Stimulated activated naive B cell treated with anti-CD40 and anti-IgM and Interleukin-4, amounts not matched to agents 10 μg/mL and 1 μg/mL and 100 μg/mL, for 72 hours (primary cell): ENCODE data around the gene TMEM129.

Experiments used
- ATAC-seq, 2 donors: fragments of 150-1000 bp; cut with Tn5 transposase; replicated peaks; 2 replicates each; pipeline ENCODE4 v1.10.0; 2021; ENCODE audit warnings: moderate library complexity in 1 of 2
- DNase-seq: peaks from one replicate; pipeline ENCODE4 v3.0.0; 2021
- H3K27ac Mint-ChIP-seq: one replicate; pipeline ENCODE4 v1.8.0; 2022; ENCODE audit warnings: mild to moderate bottlenecking, mixed read lengths
- H3K27me3 Mint-ChIP-seq, 2 donors: one replicate each; pipeline ENCODE4 v1.8.0; 2022; ENCODE audit warnings: mixed read lengths in 2 of 2
- H3K36me3 Mint-ChIP-seq, 2 donors: one replicate each; pipeline ENCODE4 v1.8.0; 2022; ENCODE audit warnings: mixed read lengths in 2 of 2, mild to moderate bottlenecking in 1 of 2
- H3K4me1 Mint-ChIP-seq, 2 donors: one replicate each; pipeline ENCODE4 v1.8.0; 2022; ENCODE audit warnings: mixed read lengths in 2 of 2, mild to moderate bottlenecking in 1 of 2
- H3K4me3 Mint-ChIP-seq, 2 donors: one replicate each; pipeline ENCODE4 v1.8.0; 2022; ENCODE audit warnings: mild to moderate bottlenecking in 2 of 2, mixed read lengths in 2 of 2, moderate library complexity in 1 of 2
- H3K9me3 Mint-ChIP-seq, 2 donors: one replicate each; pipeline ENCODE4 v1.8.0; 2022; ENCODE audit warnings: mixed read lengths in 2 of 2, mild to moderate bottlenecking in 1 of 2

Gene TMEM129

DNA sequence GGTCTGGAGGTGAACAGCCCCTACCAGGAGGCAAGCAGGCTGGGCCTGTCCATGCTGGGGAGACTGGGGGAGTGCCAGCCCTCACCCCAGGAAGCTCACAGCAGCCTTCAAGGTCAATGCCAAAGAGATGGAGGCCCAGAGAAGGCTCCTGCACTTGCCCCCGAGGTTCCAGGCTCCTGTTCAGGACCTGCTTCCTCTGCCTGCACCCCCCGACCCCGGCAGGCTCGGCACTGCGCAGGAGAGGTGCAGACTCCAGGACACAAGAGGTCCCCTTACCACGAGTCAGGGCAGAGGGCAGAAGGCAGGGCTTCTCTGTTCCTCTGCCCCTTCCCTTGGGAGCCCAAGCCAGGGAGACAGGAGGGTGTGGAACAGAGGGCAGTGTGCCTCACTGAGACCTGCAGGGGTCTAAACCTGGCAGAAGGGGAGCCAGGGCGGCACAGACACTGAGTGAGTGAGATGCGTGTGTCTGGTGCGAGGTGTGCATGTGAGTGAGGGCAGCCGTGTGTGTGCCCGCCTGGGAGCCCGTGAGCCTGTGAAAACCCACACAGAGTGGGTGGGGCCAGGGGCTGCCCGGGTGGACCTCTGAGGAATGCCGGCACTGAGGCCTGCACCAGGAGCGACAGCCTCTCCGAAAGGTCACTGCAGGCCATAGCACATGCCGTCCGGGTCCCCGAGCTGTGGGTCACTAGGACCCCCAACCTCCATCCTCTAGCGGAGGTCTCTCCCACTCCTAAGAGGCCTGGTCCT lies 41.3 kb upstream of the TMEM129 start:
- Mint-ChIP-seq H3K4me3 (no peak overlapping the region), H3K4me1 (peaks cover 6 to 23% of the 10 kb centered on the region in 2 donors), H3K9me3 (no peaks in the 10 kb centered on the region), H3K36me3 (no peaks in the 10 kb centered on the region), H3K27me3 (peaks cover 22 to 40% of the 10 kb centered on the region in 2 donors), H3K27ac (no peak overlapping the region)
- ATAC-seq (no peak), DNase-seq (no peak)

DNA sequence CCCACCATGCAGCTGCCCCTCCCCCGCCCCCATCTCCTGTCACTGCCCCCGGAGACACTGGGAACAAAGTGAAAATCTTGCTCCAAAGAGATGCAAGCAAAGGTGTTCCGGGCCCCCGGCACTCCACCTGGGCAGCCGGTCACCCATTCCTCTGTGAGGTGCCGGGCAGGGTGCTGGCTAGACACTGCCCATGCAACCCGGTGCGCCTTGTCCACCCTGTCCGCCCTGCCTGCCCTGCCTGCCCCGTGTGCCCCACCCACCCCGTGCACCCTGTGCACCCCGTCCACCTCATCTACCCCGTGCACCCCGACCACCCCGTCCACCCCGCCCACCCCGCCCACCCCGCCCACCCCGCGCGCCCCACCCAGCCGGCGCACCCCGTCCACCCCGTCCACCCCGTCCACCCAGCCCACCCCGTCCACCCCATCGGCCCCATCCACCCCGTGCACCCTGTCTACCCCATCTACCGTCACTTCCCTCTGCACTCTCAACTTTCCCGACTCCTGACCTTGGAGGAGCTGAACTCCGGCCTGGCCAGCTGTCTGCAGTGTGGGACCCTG lies 40.1 kb upstream of the TMEM129 start:
- no peaks in the 10 kb centered on the region for H3K9me3 Mint-ChIP-seq
- no peak for DNase-seq
- ATAC-seq, result no peak
- peaks cover 6 to 23% of the 10 kb centered on the region in 2 donors for H3K4me1 Mint-ChIP-seq
- no peak overlapping the region for H3K4me3 Mint-ChIP-seq
- no peak overlapping the region for H3K27ac Mint-ChIP-seq
- H3K27me3 Mint-ChIP-seq, result peaks cover 22 to 40% of the 10 kb centered on the region in 2 donors
- no peaks in the 10 kb centered on the region for H3K36me3 Mint-ChIP-seq

DNA sequence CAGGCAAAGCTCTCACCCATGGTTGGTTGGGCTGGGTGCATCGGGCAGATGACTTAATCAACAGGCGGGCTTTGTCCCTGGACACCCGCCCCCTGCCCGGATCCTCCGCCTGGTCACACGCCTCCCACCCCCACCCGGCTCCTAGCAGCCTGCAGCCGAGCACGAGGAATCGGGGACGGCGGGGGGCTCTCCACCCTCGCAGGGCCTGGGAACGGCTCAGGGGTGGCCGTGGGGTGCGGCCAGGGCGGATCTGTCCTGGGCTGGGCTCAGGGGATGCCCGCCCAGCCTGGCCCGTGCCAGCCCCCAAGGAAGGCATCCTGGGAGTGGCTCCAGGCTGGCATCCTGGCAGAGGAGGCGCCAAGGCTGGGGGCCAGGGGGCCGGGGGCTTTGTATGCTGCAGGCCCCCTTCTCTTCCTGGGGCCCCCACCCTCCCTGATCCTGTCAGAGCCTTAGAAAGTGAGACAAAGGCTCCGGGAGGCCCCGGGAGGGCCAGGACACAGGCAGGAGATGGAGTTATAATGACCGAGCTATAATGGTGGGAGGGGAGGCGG lies 39.5 kb upstream of the TMEM129 start:
- Mint-ChIP-seq H3K9me3 (no peaks in the 10 kb centered on the region), H3K4me3 (no peak overlapping the region), H3K4me1 (peaks cover 6 to 18% of the 10 kb centered on the region in 2 donors), H3K36me3 (no peaks in the 10 kb centered on the region), H3K27me3 (peaks cover 20 to 36% of the 10 kb centered on the region in 2 donors), H3K27ac (no peak overlapping the region)
- no peak for DNase-seq
- ATAC-seq, result no peak

DNA sequence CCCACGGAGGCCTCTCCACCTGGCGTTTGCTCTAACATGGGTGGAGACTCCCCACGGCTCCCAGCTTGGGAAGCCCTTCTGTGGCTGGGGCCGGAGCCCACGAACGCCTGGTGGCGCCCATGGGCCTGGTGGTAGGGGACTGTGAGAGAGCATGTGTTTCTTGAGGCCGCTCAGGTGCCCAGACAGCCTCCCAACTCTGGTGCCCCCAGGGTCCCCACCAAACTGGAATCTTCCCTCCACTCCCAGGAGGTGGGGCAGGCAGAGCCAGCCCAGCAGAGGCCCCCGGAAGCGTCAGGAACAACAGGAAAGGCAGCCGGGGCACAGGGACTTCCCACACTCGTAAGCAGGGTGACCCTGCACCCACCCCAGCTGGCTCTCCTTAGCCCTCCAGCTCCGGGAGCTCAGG lies 38.7 kb upstream of the TMEM129 start:
- Mint-ChIP-seq H3K27ac (no peak overlapping the region), H3K27me3 (peaks cover 12 to 28% of the 10 kb centered on the region in 2 donors), H3K36me3 (no peaks in the 10 kb centered on the region), H3K9me3 (no peaks in the 10 kb centered on the region), H3K4me1 (peaks cover 4 to 11% of the 10 kb centered on the region in 2 donors), H3K4me3 (no peak overlapping the region)
- ATAC-seq, result no peak
- DNase-seq, result no peak

DNA sequence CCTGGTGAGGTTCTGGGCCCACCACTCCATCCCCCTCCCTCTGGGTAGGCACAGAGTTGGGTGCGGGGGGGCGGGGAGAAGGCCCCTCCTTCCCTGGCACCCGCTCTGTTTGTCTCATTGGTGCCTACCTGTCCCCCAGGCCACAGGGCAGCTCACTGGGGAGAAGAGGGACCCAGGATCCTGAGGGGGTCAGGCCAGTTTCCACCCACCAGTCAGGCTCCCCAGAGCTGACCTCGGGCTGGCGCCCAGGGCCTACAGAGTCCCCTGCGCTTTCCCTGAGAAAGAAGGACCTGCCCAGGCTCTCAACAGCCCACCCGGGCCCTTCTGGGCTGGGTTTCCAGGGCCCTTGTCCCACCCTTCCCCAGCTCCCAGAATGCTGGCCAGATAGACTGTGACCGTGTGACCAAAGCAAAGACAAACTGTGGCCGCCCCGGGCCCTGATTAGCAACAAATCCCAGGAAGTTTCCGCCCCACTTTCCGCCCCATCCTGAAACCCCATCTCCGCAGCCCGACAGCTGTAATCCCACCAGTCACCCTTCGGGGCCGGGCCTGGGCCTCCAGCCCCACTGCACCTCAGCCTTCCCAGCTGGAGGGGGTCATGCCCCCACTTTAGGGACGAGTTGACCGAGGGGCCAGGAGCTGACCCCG lies 38.2 kb upstream of the TMEM129 start:
- Mint-ChIP-seq H3K4me1 (peaks cover 4 to 11% of the 10 kb centered on the region in 2 donors), H3K9me3 (no peaks in the 10 kb centered on the region), H3K27me3 (peaks cover 11 to 23% of the 10 kb centered on the region in 2 donors), H3K4me3 (no peak overlapping the region), H3K27ac (no peak overlapping the region), H3K36me3 (no peaks in the 10 kb centered on the region)
- DNase-seq (no peak), ATAC-seq (no peak)

DNA sequence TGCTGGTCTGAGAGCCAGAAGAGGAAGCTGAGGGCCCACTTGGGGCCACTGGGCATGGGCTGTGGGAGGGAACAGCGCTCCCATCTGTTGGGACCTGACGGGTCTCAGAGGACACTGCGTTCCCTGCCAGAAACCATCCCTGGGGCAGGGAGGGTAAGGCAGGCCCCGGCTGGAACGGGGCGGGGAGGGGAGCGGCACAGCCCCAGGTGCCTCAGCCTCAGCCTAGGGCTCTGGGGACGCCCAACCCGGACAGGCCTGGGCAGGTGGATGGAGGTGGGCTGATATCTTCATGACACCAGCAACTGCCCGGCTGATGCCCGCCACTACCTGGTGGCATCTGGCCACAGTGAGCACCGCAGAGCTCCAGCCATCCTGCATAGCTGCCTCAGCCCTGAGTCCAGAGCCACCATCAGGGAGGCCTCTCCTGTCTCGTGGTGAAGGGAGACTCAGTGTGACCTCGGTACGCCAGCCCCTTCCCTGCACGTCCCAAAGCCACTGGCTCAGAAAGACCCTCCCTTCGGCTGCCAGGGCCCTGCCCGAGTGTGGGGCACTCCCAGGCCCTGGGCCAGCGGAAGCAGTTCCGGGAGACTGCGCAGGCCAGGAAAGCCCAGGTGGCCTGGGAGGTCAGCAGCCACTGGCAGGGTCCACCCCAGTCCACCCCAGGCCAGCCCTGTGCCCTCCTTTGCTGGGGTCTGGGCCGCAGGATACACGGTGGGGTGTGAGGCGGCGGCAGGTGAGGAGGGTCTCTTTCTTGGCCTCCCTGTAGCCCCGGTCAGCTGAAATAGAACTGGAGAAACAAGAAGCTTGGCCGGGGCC lies 37.4 kb upstream of the TMEM129 start:
- Mint-ChIP-seq H3K4me1 (peaks cover 2 to 5% of the 10 kb centered on the region in 2 donors), H3K4me3 (no peak overlapping the region), H3K27me3 (peaks cover 7 to 15% of the 10 kb centered on the region in 2 donors), H3K36me3 (no peaks in the 10 kb centered on the region), H3K9me3 (no peaks in the 10 kb centered on the region), H3K27ac (no peak overlapping the region)
- ATAC-seq (no peak), DNase-seq (no peak)

DNA sequence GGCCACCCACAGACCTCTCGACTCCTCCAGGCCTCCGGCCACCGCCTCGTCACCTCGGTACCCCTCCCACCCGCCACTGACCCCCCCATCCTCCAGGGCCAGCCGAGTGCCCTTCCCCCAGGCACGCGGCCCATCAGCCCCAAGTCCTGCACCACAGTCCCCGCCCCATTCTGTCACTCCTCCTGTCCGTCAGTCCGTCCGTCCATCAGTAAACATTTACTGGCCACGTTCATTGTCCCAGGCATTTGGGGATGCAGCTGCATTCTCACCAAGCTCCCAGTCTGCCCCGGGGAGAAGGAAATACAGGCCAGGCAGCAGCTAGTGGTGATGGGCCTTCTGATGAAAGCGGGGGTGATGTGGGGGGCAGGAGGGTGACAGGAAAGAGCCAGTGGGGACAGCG lies 36.7 kb upstream of the TMEM129 start:
- H3K4me3 Mint-ChIP-seq, result no peak overlapping the region
- no peaks in the 10 kb centered on the region for H3K36me3 Mint-ChIP-seq
- H3K9me3 Mint-ChIP-seq, result no peaks in the 10 kb centered on the region
- no peak overlapping the region for H3K27ac Mint-ChIP-seq
- DNase-seq (no peak), ATAC-seq (no peak)
- H3K27me3 Mint-ChIP-seq, result peaks cover 4 to 15% of the 10 kb centered on the region in 2 donors
- H3K4me1 Mint-ChIP-seq, result peaks cover 4 to 10% of the 10 kb centered on the region in 2 donors

DNA sequence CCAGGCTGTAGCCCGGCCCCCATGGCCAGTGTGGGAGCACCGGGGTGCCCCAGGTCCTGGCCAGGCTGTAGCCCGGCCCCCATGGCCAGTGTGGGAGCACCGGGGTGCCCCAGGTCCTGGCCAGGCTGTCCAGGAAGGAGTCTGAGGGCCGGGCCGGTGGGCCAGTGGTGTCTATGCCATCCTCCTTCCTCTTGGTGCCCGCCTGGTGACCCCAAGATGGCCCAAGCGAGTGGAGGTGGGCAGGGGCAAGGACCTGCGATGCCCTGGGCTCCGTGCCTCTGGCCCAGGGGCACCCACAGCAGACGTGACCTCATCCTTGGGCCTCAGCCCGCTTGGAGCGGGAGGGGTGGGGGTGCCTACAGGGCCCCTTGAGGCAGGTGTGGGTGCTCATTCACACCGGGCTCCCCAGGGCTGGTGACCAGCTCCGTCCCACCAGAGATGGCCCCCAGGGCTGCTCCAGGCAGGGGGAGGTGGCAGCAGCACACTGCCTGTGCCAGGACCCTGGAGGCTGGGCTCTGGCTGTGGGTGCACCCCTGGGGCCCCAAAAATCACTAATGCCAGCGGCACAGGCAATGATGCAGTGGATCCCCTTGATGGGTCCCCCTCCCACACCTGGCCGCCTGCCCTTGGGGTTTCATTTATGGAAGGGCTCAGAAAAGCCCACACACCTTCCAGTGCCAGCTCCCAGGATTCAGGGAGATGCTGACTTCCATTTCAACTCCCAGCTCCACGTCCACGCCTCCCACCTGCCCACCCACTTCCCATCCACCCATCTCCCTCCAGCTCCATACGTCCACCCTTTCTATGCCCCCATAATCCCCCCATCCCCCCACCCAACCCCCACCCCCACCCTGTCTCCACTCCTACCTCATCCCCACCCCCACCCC lies 36.0 kb upstream of the TMEM129 start:
- ATAC-seq, result no peak
- H3K4me1 Mint-ChIP-seq, result peaks cover 6 to 12% of the 10 kb centered on the region in 2 donors
- no peak overlapping the region for H3K27ac Mint-ChIP-seq
- no peak for DNase-seq
- H3K9me3 Mint-ChIP-seq, result no peaks in the 10 kb centered on the region
- H3K36me3 Mint-ChIP-seq, result no peaks in the 10 kb centered on the region
- H3K27me3 Mint-ChIP-seq, result peaks cover 0 to 9% of the 10 kb centered on the region in 2 donors
- no peak overlapping the region for H3K4me3 Mint-ChIP-seq

DNA sequence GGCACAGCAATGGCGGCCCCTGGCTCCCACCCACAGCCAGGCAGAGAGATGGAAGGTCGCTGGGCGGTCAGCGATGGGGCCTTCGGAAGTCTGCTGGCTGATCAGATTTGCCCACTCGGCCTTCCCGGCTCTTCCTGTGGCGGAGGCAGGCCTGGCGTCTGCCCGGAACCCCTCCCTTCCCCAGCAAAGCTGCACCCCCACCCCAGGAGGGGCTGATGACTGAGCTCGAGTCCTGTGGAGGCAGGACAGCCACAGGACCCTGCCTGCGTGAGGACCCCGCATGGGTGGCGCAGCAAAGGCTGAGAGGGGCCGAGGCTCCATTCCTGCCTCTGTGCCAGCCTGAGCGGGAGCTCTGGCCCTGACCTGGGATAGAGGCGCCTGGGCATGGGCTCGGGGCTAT lies 35.0 kb upstream of the TMEM129 start:
- Mint-ChIP-seq H3K9me3 (no peaks in the 10 kb centered on the region), H3K4me3 (no peak overlapping the region), H3K27me3 (no peaks in the 10 kb centered on the region), H3K36me3 (no peaks in the 10 kb centered on the region), H3K27ac (no peak overlapping the region), H3K4me1 (peaks cover 6 to 13% of the 10 kb centered on the region in 2 donors)
- no peak for ATAC-seq
- no peak for DNase-seq

DNA sequence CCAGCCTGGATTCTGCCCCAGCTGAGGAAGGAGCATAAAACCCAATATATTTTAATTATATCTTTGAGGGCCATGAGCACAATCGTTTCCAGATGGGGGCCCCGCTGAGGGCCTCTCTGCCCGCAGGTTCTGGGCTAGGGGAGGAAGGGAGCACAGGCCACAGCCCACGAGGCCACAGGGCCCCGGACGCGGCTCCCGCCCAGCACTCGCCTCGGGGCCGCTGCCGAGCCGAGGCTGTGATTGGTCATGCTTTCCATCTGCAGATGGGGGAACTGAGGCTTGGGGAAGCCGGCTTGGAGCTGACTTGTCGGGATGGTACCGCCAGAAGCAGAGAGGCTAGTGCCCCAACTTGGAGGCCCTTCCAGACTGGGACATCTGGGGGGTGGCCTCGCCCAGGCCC lies 34.2 kb upstream of the TMEM129 start:
- no peak overlapping the region for H3K4me3 Mint-ChIP-seq
- ATAC-seq (no peak), DNase-seq (no peak)
- H3K36me3 Mint-ChIP-seq, result no peaks in the 10 kb centered on the region
- H3K27me3 Mint-ChIP-seq, result no peaks in the 10 kb centered on the region
- no peak overlapping the region for H3K27ac Mint-ChIP-seq
- peaks cover 10 to 13% of the 10 kb centered on the region in 2 donors for H3K4me1 Mint-ChIP-seq
- H3K9me3 Mint-ChIP-seq, result no peaks in the 10 kb centered on the region

DNA sequence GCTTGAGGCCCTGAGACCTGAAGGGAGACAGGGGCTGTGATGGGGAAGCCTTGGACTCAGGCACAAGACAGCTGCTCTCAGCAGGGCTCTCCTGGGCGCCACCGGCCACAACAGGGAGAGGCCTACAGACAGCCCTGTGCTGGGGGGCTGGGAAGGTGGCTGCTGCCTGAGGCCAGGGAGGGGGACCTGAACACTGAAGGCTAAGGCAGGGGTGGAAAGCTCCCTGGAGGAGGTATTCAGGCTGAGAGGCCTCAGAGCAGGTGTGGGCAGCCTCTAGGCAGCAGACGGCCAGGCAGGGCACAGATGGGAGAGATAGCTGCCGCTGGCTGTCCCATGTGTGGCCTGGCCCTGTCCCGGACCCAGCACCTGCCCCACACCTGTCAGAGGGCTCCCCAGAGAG lies 33.2 kb upstream of the TMEM129 start:
- DNase-seq, result no peak
- peaks cover 8 to 13% of the 10 kb centered on the region in 2 donors for H3K4me1 Mint-ChIP-seq
- no peaks in the 10 kb centered on the region for H3K36me3 Mint-ChIP-seq
- H3K4me3 Mint-ChIP-seq, result no peak overlapping the region
- no peaks in the 10 kb centered on the region for H3K27me3 Mint-ChIP-seq
- ATAC-seq, result no peak
- H3K27ac Mint-ChIP-seq, result no peak overlapping the region
- no peaks in the 10 kb centered on the region for H3K9me3 Mint-ChIP-seq

DNA sequence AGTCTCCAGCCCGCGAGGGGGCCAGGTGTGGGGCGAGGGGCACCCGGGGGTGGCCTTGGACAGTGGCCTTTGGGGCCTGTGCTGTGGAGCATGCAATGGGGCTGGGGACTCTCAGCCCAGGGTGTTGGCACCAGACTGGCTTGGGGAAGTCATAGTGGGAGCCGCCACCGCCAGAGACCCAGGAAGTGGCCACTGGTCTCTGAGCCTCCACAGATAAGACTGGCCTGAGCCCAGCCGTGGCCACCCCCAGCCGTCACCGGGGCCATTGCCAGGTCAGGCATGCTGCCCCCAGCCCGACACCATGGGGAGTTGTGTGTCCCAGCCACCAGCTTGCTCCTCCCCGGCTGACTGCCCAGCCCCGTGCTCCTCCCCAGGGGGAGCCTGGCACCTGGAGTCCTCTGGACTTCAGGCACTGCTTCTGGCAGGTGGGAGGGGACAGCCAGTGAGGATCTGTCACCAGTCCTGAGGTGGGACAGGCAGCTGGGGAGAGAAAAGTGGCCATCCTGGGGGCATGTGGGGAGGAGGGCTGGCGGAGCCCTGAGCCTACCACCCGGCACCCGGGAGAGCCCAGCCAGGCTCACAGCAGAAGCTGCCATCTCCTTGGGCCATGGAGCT lies 32.7 kb upstream of the TMEM129 start:
- no peak for ATAC-seq
- no peaks in the 10 kb centered on the region for H3K36me3 Mint-ChIP-seq

DNA sequence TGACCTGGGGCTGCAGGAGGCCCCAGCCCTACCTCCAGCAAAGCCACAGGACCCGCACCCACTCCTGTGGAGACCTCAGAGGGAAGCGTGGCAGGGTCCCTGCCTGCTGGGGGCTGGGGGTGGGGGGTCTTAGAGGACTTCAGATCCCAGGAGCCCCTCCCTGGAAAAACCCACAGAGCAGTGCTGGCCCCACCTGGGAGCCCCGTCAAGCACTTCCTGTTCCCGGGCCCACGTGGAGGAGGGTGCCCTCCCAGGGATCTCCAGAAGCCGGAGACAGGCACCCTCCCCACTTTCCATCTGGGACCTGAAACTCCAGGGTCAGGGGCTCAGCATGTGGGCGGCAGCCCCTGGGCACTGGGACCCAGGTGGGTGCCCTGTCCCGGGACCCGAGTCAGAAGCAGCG lies 32.2 kb upstream of the TMEM129 start:
- H3K9me3 Mint-ChIP-seq, result no peaks in the 10 kb centered on the region
- no peaks in the 10 kb centered on the region for H3K36me3 Mint-ChIP-seq
- H3K4me1 Mint-ChIP-seq, result peaks cover 8 to 17% of the 10 kb centered on the region in 2 donors
- no peak for DNase-seq
- H3K4me3 Mint-ChIP-seq, result peak overlapping the region in 1 of 2 donors; percentile 46
- no peak overlapping the region for H3K27ac Mint-ChIP-seq
- no peak for ATAC-seq
- peaks cover 0 to 4% of the 10 kb centered on the region in 2 donors for H3K27me3 Mint-ChIP-seq

More for the DNA sequence above, 32.7 kb upstream of the TMEM129 start:
- H3K27me3 Mint-ChIP-seq, result no peaks in the 10 kb centered on the region
- no peak overlapping the region for H3K27ac Mint-ChIP-seq
- H3K4me3 Mint-ChIP-seq, result no peak overlapping the region
- H3K9me3 Mint-ChIP-seq, result no peaks in the 10 kb centered on the region
- peaks cover 8 to 13% of the 10 kb centered on the region in 2 donors for H3K4me1 Mint-ChIP-seq
- no peak for DNase-seq
